Cardiac fibroblast (primary cell): Measurements from ENCODE around the gene CACNB4.

Experiments used
- DNase-seq, 2 donors: peaks; one replicate each; pipeline versions ENCODE4 v3.0.0 to v3.0.0-alpha.2; 2010; ENCODE audit warnings: low read depth in 2 of 2
- H3K4me3 ChIP-seq, 2 donors: replicated peaks in 1 of 2; 1 replicate in 1 of 2; 2 replicates in 1 of 2; pipeline ENCODE4 v1.5.1; 2011; ENCODE audit warnings: low read depth in 2 of 2, low read length in 2 of 2, mild to moderate bottlenecking in 2 of 2, moderate library complexity in 1 of 2
- TF ChIP-seq, protein P1 (sequence below): IDR thresholded peaks from one replicate; pipeline ENCODE4 v1.5.1; 2011; ENCODE audit warnings: low read depth, mild to moderate bottlenecking, low read length, inconsistent platforms

CACNB4 gene

DNA sequence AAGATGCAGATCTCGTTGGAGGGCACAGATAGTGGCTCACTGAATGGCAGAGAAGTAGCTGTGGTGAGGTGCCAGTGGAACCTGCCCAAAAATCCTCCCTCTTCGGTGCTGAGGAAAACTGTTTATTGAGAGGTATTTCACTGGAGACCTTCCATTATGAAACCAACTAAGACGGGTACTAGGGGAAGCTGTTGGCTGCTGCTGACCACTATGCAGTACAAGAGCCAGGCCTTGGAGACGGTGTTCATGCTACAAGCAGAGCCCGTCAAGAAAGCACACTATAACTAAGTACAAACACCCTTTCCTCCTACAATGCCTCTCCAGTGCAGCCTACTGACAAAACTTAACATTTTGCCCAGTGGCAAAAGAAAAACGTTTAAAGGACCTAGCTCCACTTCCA is 275.2 kb downstream of the CACNB4 start:
- no peak overlapping the region for H3K4me3 ChIP-seq

DNA sequence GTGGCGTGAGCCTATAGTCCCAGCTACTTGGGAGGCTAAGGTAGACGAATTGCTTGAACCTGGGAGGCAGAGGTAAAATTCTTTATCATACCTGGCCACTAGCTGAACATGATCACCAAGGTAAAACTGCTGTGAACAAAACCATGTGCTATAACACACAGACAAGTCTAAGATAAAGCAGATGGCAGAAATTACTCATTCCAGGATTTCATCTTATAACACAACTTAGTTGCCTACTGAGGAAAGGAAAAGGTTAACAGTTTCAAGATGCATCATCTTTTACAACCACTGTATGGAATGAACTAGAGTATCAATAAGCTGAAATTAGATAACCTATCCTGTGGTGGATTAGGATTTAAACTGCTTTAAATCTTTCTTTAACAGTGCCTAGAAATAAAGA is 278.9 kb downstream of the CACNB4 start:
- DNase-seq = no peak
- TF ChIP-seq, protein P1, sequence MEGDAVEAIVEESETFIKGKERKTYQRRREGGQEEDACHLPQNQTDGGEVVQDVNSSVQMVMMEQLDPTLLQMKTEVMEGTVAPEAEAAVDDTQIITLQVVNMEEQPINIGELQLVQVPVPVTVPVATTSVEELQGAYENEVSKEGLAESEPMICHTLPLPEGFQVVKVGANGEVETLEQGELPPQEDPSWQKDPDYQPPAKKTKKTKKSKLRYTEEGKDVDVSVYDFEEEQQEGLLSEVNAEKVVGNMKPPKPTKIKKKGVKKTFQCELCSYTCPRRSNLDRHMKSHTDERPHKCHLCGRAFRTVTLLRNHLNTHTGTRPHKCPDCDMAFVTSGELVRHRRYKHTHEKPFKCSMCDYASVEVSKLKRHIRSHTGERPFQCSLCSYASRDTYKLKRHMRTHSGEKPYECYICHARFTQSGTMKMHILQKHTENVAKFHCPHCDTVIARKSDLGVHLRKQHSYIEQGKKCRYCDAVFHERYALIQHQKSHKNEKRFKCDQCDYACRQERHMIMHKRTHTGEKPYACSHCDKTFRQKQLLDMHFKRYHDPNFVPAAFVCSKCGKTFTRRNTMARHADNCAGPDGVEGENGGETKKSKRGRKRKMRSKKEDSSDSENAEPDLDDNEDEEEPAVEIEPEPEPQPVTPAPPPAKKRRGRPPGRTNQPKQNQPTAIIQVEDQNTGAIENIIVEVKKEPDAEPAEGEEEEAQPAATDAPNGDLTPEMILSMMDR = no peak
- no peak overlapping the region for H3K4me3 ChIP-seq

More for the DNA sequence above, 275.2 kb downstream of the CACNB4 start:
- no peak for DNase-seq
- TF ChIP-seq, protein P1 = no peak

DNA sequence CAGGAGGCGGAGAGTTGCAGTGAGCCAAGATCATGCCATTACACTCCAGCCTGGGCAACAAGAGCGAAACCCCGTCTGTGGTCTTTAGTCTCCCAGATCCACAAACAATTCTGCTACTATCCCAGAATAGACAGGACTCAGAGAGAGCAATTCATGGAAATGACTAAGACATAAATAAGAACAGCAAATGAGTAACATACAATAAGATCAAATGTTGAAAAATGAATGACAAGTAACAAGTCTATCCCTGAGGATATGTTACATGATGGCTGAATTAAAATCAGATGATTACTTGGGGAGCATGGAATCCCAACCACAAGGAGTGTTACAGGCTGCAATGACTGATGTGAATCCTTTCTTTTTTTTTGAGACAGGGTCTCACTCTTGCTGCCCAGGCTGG is 280.9 kb downstream of the CACNB4 start:
- no peak for DNase-seq
- H3K4me3 ChIP-seq = no peak overlapping the region
- TF ChIP-seq, protein P1 = no peak

DNA sequence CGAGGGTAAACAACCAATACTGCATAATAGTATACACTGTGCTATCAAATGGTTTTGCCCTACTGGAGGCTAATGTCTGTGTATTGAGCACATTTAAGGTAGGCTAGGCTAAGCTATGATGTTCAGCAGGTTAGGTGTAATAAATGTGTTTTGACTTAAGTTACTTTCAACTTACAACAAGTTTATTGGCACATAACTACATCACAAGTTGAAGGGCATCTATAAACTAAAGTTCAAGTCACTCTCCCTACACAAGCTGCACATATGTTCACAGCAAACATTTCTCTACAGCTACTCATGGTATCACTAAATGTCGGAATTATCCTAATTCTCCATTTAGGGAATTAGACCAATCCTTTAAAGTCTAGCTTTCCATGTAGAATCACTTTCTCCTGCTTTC is 282.0 kb downstream of the CACNB4 start:
- DNase-seq = no peak
- H3K4me3 ChIP-seq = no peak overlapping the region
- TF ChIP-seq, protein P1 = no peak

DNA sequence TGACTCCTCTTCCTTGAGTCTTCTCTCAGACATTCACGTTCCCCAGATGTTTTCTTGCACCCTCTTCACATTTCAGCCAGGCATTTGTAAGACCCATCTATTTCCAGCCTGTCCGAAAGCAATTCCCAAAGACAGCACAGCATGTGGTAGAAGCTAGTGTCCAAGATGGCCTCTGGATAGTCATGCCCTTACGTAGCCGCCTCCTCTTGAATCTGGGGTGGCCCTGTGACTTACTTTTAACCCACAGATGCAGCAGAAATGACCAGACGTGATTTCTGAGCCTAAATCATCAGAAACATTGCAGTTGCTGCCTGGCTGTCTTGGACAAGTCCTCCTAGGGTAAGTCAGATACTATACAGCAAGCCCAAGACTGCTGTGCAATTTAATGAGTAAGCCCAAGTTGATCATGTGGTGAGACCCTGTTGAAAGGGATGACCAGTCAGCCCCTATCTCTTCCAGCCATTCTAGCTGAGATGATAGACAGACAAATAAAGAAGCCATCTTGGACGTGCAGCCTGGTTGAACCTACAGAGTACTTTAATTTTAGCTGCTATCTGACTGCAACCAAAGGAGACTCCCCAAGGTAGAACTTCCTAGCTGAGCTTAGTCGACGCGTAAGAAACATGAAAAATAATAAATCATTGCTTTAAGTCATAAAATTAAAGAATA is 282.9 kb downstream of the CACNB4 start:
- TF ChIP-seq, protein P1 = no peak
- no peak for DNase-seq

DNA sequence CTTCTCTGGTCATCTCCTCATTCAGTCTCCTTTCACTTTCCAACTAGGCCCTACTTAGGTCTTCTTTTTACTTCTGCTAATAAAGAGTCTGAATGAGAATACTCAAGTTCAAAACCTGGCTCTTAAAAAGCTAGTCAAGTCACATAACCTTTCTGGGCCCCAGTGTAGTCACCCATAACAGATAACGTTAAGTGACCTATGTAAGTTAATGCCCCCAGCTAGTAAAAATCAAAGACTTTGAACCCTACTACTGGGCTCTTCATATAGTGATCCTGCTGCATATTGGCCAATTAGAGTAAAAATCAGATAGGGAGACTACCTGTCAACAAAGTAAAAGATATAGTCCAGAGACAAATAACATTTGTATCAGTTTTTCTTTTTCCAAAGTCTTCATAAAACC is 288.4 kb downstream of the CACNB4 start:
- TF ChIP-seq, protein P1 = no peak
- no peak overlapping the region for H3K4me3 ChIP-seq
- DNase-seq = no peak

More for the DNA sequence above, 282.9 kb downstream of the CACNB4 start:
- no peak overlapping the region for H3K4me3 ChIP-seq

DNA sequence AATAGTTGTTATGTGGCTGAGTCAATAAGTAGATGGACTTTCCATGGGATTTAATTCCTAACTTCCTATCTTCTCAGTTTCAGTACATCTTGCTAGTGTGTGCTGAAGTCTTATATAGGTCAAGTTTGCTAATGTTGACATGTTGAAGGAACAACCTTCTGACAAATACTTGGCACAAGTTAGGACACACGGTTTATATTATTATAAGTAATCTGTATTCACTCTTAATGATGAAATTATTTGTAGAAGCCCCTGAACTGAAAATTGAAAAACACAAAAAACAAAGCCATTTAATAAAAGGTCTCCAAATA is 289.8 kb downstream of the CACNB4 start:
- H3K4me3 ChIP-seq = no peak overlapping the region
- TF ChIP-seq, protein P1 = no peak

More for the DNA sequence above, 289.8 kb downstream of the CACNB4 start:
- DNase-seq = no peak
